KOPT-K1 (cell line): ENCODE data around the gene PLXNA2.

ENCODE experiments used
- H3K27ac ChIP-seq: fragments of 200-600 bp; sonication (generic); 2 replicates; pipeline ENCODE4 v1.5.1; 2016; ENCODE audit warnings: antibody characterized with exemption, mild to moderate bottlenecking, low read depth, low read length; ENCODE audit not compliant: poor library complexity, severe bottlenecking
- H3K36me3 ChIP-seq: fragments of 200-600 bp; sonication (generic); 2 replicates; pipeline ENCODE4 v1.5.1; 2017; ENCODE audit warnings: antibody characterized with exemption, mild to moderate bottlenecking, low read length, moderate library complexity; ENCODE audit not compliant: insufficient read depth
- H3K9me3 ChIP-seq: fragments of 200-600 bp; sonication (generic); 2 replicates; pipeline ENCODE4 v1.5.1; 2017; ENCODE audit warnings: antibody characterized with exemption, low read length, mild to moderate bottlenecking; ENCODE audit not compliant: insufficient read depth, poor library complexity, severe bottlenecking

Gene PLXNA2

GRCh38 chr1:208252836-208253576 is 8.8 kb upstream of the PLXNA2 start:
- Histone ChIP-seq H3K9me3 (no peaks in the 10 kb centered on the region), H3K36me3 (no peaks in the 10 kb centered on the region), H3K27ac (no peak overlapping the region)

GRCh38 chr1:208251911-208252835 is 8.0 kb upstream of the PLXNA2 start:
- Histone ChIP-seq H3K36me3 (no peaks in the 10 kb centered on the region), H3K27ac (no peak overlapping the region), H3K9me3 (no peaks in the 10 kb centered on the region)

GRCh38 chr1:208251015-208251414 is 6.8 kb upstream of the PLXNA2 start:
- Histone ChIP-seq H3K36me3 (no peaks in the 10 kb centered on the region), H3K9me3 (no peaks in the 10 kb centered on the region), H3K27ac (no peak overlapping the region)

GRCh38 chr1:208250613-208251012 is 6.4 kb upstream of the PLXNA2 start:
- Histone ChIP-seq H3K9me3 (no peaks in the 10 kb centered on the region), H3K27ac (no peak overlapping the region), H3K36me3 (no peaks in the 10 kb centered on the region)

- H3K27ac ChIP-seq = no peak overlapping the region
Observed at GRCh38 chr1:208248991-208249696, 5.0 kb upstream of the PLXNA2 start.

GRCh38 chr1:208248307-208248801 is 4.2 kb upstream of the PLXNA2 start:
- Histone ChIP-seq H3K9me3 (no peaks in the 10 kb centered on the region), H3K36me3 (no peaks in the 10 kb centered on the region), H3K27ac (no peak overlapping the region)

More at GRCh38 chr1:208248991-208249696, 5.0 kb upstream of the PLXNA2 start:
- H3K36me3 ChIP-seq = no peaks in the 10 kb centered on the region
- no peaks in the 10 kb centered on the region for H3K9me3 ChIP-seq

GRCh38 chr1:208247696-208248095 is 3.5 kb upstream of the PLXNA2 start:
- no peaks in the 10 kb centered on the region for H3K36me3 ChIP-seq
- H3K9me3 ChIP-seq = no peaks in the 10 kb centered on the region
- H3K27ac ChIP-seq = no peak overlapping the region

- no peak overlapping the region for H3K27ac ChIP-seq
Observed at GRCh38 chr1:208245185-208245705, 1.1 kb upstream of the PLXNA2 start.

GRCh38 chr1:208243527-208243966 is 637 bp downstream of the PLXNA2 start:
- Histone ChIP-seq H3K36me3 (no peaks in the 10 kb centered on the region), H3K9me3 (no peaks in the 10 kb centered on the region), H3K27ac (no peak overlapping the region)

More at GRCh38 chr1:208245185-208245705, 1.1 kb upstream of the PLXNA2 start:
- Histone ChIP-seq H3K9me3 (no peaks in the 10 kb centered on the region), H3K36me3 (no peaks in the 10 kb centered on the region)

- Histone ChIP-seq H3K9me3 (no peaks in the 10 kb centered on the region), H3K36me3 (no peaks in the 10 kb centered on the region), H3K27ac (no peak overlapping the region)
Observed at GRCh38 chr1:208242941-208243526, 1.1 kb downstream of the PLXNA2 start.

GRCh38 chr1:208242146-208242545 is 2.0 kb downstream of the PLXNA2 start:
- Histone ChIP-seq H3K36me3 (no peaks in the 10 kb centered on the region), H3K9me3 (no peaks in the 10 kb centered on the region), H3K27ac (no peak overlapping the region)

- Histone ChIP-seq H3K36me3 (no peaks in the 10 kb centered on the region), H3K27ac (no peak overlapping the region), H3K9me3 (no peaks in the 10 kb centered on the region)
Observed at GRCh38 chr1:208241512-208241911, 2.7 kb downstream of the PLXNA2 start.

- H3K27ac ChIP-seq = no peak overlapping the region
- H3K9me3 ChIP-seq = no peaks in the 10 kb centered on the region
- no peaks in the 10 kb centered on the region for H3K36me3 ChIP-seq
Observed at GRCh38 chr1:208240662-208241355, 3.4 kb downstream of the PLXNA2 start.
